Stimulated activated naive CD8-positive, alpha-beta T cell treated with anti-CD3 and anti-CD28 coated beads, Interleukin-15, amount 100 ng/mL, for 72 hours (primary cell): ENCODE measurements around the gene DPP3.

Source experiments
- ATAC-seq: fragments of 150-1000 bp; cut with Tn5 transposase; 2 replicates; pipeline ENCODE4 v1.10.0; 2021; ENCODE audit warnings: mild to moderate bottlenecking, moderate library complexity
- DNase-seq, 2 donors: peaks; one replicate each; pipeline ENCODE4 v3.0.0; 2021 to 2022
- H3K27ac Mint-ChIP-seq, 2 donors: one replicate each; pipeline ENCODE4 v1.8.0; 2022; ENCODE audit warnings: mild to moderate bottlenecking in 2 of 2, mixed read lengths in 2 of 2, moderate library complexity in 2 of 2
- H3K27me3 Mint-ChIP-seq: one replicate; pipeline ENCODE4 v1.8.0; 2022; ENCODE audit warnings: mixed read lengths
- H3K4me1 Mint-ChIP-seq: one replicate; pipeline ENCODE4 v1.8.0; 2022; ENCODE audit warnings: mild to moderate bottlenecking, mixed read lengths
- H3K4me3 Mint-ChIP-seq, 2 donors: one replicate each; pipeline ENCODE4 v1.8.0; 2022; ENCODE audit warnings: mild to moderate bottlenecking in 2 of 2, mixed read lengths in 2 of 2, moderate library complexity in 1 of 2
- H3K9me3 Mint-ChIP-seq, 2 donors: one replicate each; pipeline ENCODE4 v1.8.0; 2022; ENCODE audit warnings: mixed read lengths in 2 of 2

The DPP3 gene

DNA sequence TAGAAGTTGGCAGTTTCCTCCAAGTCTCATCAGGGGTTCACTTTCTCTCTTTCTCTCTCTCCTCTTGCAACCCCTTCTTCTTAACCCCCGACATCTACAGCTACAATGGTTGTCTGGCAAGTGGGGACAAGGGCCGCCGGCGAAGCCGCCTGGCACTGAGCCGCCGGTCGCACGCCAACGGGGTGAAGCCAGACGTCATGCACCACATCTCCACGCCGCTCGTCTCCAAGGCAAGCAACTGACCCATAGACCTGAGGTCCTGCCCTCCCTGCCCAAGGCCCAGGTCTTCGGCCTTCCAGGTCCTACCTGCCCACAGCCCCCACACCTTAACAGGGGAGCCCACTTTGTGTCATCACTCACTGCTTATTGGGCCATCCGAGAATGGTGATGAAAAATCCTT is 9.1 kb upstream of the DPP3 start:
- no peak overlapping the region for H3K27ac Mint-ChIP-seq
- H3K27me3 Mint-ChIP-seq = no peaks in the 10 kb centered on the region
- no peak for ATAC-seq
- DNase-seq = no peak
- peaks cover 35% of the 10 kb centered on the region for H3K4me1 Mint-ChIP-seq
- H3K9me3 Mint-ChIP-seq = no peaks in the 10 kb centered on the region
- no peak overlapping the region for H3K4me3 Mint-ChIP-seq

- Mint-ChIP-seq H3K27ac (no peak overlapping the region), H3K27me3 (no peaks in the 10 kb centered on the region), H3K9me3 (no peaks in the 10 kb centered on the region), H3K4me1 (peaks cover 31% of the 10 kb centered on the region), H3K4me3 (no peak overlapping the region)
- DNase-seq (no peak), ATAC-seq (no peak)
These were observed 8.2 kb upstream of the DPP3 start for GRCh38 chr11:66472054-66472453.

- no peaks in the 10 kb centered on the region for H3K9me3 Mint-ChIP-seq
- no peak for ATAC-seq
- H3K27ac Mint-ChIP-seq = peak overlapping the region in 1 of 2 donors; percentile 48
- H3K4me3 Mint-ChIP-seq = no peak overlapping the region
- no peaks in the 10 kb centered on the region for H3K27me3 Mint-ChIP-seq
- DNase-seq = no peak
- peaks cover 28% of the 10 kb centered on the region for H3K4me1 Mint-ChIP-seq
These were observed 7.1 kb upstream of the DPP3 start for GRCh38 chr11:66473167-66473566.

DNA sequence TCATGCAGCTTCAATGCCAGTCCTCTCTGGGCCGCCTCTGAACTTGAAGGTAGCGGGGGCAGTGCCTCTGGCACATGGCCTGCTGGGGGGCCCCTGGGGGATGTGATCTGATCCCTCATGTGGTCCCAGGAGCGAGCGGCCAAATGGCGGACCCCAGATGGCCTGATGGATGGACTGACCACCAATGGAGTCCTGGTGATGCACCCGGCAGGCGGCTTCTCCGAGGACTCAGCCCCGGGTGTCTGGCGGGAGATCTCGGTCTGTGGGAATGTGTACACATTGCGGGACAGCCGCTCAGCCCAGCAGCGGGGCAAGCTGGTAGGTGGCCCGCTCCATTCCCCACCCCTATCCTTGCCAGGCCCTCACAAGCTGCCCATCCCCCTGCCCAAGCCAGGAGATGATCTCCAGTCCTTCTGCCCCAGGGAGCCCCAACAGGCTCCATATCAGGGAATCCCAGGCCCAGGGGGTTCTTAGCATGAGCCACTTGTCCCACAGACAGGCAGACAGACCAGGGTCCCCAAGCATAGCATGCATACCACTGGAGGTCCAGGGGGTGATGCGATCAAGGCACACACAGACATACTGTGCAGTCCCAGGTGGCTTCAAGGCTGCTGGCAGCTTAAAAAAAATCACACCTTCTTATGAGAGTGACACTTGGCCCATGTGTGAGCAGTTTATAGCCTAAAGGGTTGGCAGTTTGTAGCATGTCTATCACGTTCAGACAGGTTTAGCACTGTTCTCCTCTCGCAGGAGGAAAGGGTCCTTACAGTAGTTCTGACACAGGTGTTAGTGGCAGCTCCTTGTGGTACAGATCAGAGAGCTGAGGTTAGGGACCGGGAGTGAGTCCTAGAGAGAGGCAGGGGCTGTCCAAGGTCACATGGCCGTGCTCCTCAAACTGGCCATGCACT is 6.4 kb upstream of the DPP3 start:
- H3K4me1 Mint-ChIP-seq = peaks cover 28% of the 10 kb centered on the region
- no peak overlapping the region for H3K4me3 Mint-ChIP-seq
- peak overlapping the region in 1 of 2 donors; percentile 48 for H3K27ac Mint-ChIP-seq
- DNase-seq = no peak
- H3K27me3 Mint-ChIP-seq = no peaks in the 10 kb centered on the region
- ATAC-seq = no peak
- no peaks in the 10 kb centered on the region for H3K9me3 Mint-ChIP-seq

- ATAC-seq (no peak), DNase-seq (no peak)
- no peaks in the 10 kb centered on the region for H3K9me3 Mint-ChIP-seq
- no peaks in the 10 kb centered on the region for H3K27me3 Mint-ChIP-seq
- no peak overlapping the region for H3K27ac Mint-ChIP-seq
- H3K4me1 Mint-ChIP-seq = peaks cover 31% of the 10 kb centered on the region
- H3K4me3 Mint-ChIP-seq = no peak overlapping the region
These were observed 4.7 kb upstream of the DPP3 start for GRCh38 chr11:66475349-66476172.

GRCh38 chr11:66476173-66476840 is 3.9 kb upstream of the DPP3 start:
- H3K4me1 Mint-ChIP-seq = peaks cover 34% of the 10 kb centered on the region
- no peak for ATAC-seq
- no peak overlapping the region for H3K4me3 Mint-ChIP-seq
- peak overlapping the region in 1 of 2 donors; percentile 28 for H3K27ac Mint-ChIP-seq
- no peaks in the 10 kb centered on the region for H3K27me3 Mint-ChIP-seq
- DNase-seq = no peak
- no peaks in the 10 kb centered on the region for H3K9me3 Mint-ChIP-seq

- no peak for DNase-seq
- H3K4me3 Mint-ChIP-seq = no peak overlapping the region
These were observed 3.4 kb upstream of the DPP3 start for GRCh38 chr11:66476841-66477251.

DNA sequence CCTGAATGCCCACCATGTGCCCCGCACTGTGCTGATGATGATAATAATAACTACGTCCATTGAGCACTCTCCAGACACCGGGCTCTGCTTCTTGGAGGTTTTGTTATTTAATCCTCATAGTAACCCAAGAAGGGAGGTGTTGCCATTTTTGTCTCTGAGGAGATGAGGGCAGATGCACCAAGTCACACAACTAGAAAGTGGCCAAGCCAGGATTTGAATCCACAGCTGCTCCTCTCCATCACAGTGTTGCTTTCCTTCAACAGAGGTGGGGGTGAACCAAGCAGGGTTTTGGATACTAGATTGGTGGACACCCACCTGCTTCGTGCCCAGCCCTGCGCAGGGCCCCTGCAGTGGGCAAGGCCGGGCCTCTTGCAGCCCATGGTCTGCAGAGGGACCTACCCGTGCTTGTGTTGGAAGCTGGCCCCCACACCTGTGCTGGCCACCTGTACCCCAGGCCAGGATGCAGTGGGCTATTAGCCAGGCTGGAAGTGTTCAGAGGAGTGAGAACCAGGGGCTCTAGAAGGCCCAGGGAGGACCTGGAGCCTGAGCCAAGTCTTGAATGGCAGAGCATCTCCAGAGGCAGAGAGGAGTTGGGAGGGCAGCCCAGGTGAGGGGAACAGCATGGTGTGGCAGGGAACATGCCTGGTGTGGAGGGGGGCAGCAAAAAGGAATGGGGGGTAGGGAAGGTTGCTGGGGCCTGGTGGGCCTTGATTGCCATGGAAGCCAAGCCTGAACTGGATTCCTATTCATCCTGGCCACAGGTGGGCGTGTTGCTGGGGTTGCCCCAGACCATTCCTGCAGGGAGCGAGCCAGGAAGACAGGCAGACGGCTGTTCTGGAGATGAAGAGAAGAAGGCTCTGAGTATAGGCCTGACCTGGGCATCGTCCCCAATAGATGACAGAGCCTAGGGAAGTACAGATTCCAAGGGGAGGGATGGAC is 2.7 kb upstream of the DPP3 start:
- peak overlapping the region in 1 of 2 donors; percentile 0 for H3K4me3 Mint-ChIP-seq
- no peaks in the 10 kb centered on the region for H3K27me3 Mint-ChIP-seq
- peaks cover 41% of the 10 kb centered on the region for H3K4me1 Mint-ChIP-seq
- DNase-seq (no peak), ATAC-seq (no peak)
- H3K9me3 Mint-ChIP-seq = no peaks in the 10 kb centered on the region
- peak overlapping the region in 1 of 2 donors; percentile 80 for H3K27ac Mint-ChIP-seq

More at GRCh38 chr11:66476841-66477251, 3.4 kb upstream of the DPP3 start:
- Mint-ChIP-seq H3K9me3 (no peaks in the 10 kb centered on the region), H3K27me3 (no peaks in the 10 kb centered on the region), H3K4me1 (peaks cover 35% of the 10 kb centered on the region), H3K27ac (peak overlapping the region in 1 of 2 donors; percentile 28)
- ATAC-seq = no peak

DNA sequence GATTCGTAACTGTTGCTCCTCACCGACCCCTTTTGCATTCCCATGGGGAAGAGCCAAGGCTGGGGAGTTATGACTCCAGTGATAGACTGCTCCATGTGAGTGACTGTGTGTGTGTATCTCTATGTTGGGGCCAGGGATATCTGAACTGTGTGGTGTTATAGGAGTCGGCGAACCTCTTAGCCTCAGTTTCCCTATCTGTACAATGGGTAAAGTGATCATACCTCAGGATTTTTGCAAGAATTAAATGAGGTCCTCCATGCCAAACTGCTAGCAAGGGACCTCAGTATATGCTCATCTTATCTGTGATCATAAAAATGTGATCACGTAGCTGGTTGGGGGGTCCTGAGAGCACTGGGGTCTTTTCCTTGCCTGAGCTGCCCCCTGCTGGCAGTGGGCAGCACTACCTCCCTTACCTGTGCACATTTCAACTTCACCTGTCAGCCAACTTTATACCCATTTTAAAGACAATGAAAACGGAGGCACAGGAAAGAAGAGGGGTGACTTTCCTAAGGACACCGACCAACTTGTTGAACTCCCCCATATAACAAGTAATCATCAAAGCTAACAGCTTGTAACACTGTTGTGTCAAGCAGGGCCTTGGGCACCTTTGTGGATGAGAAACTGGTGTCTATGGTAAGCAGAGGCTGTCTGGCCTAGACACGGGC is 1.4 kb upstream of the DPP3 start:
- ATAC-seq (no peak), DNase-seq (peak; percentile 40 to 41)
- Mint-ChIP-seq H3K4me1 (peaks cover 41% of the 10 kb centered on the region), H3K27ac (peak overlapping the region; percentile 89 to 95), H3K27me3 (no peaks in the 10 kb centered on the region), H3K9me3 (no peaks in the 10 kb centered on the region), H3K4me3 (peak overlapping the region; percentile 89 to 94)

DNA sequence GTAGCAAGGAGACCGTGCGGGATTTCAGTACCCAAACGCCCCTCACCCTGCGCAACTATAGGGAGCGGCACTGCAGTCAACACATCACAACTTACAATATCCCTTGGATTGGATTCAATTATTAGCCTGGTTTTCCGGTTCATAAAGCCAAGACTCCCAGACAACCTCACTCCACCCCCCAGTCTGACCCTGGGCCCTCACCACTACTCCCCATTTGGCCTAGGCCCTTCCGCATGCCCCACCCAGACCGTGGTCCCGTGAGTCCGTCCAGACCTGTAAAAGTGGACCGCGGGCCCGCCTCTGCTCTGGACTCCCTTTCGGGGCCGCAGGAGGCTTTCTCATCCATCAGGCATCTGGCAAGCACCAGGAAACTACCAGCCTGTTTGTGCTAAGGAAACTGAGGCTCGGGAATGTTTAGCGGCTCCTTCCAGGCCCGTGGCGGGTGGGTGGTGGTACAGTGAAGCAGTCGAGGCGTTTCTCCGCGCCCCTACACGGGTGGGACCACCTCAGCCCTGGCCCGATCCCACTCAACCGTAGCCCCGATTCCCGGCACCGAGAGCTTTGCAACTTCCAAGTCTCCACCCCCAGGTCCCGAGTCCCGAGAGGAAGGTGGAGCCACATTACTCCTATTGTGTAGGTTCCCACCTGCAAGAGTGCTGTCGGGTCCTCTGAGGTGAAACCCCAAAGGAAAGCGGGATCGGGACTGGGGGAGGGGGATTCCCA is 679 bp upstream of the DPP3 start:
- no peaks in the 10 kb centered on the region for H3K9me3 Mint-ChIP-seq
- ATAC-seq = peak; percentile 1
- H3K27ac Mint-ChIP-seq = peak overlapping the region; percentile 89 to 95
- no peaks in the 10 kb centered on the region for H3K27me3 Mint-ChIP-seq
- DNase-seq = peak; percentile 12 to 24
- H3K4me1 Mint-ChIP-seq = peaks cover 44% of the 10 kb centered on the region
- H3K4me3 Mint-ChIP-seq = peak overlapping the region; percentile 89 to 94

DNA sequence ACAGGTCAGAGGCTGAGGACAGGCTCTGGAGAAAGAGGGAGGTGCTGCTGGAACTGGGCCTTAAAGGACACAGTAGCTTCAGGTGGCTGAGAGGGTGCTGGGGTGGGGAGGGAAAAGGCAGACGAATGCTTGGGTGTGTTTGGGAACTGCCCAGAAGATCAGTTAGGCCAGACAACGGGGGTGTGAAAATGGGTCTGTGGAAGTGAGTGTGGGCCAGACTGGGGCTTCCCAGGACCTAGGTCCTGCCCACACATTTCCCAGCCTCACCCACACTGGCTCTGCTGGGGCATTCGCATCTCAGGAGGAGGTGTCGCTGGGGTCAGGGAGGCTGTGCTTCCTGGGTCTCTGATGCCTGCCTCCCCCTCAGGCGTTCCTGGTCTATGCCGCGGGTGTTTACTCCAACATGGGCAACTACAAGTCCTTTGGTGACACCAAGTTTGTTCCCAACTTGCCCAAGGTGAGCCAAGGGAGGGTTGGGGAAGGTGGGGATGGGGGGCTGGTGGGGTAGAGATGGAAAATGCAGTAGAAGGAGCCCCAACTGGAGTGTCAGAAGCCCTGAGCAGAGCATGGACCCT is 4.7 kb downstream of the DPP3 start:
- no peaks in the 10 kb centered on the region for H3K27me3 Mint-ChIP-seq
- H3K4me3 Mint-ChIP-seq = no peak overlapping the region
- H3K9me3 Mint-ChIP-seq = no peaks in the 10 kb centered on the region
- ATAC-seq = no peak
- no peak for DNase-seq
- H3K4me1 Mint-ChIP-seq = peaks cover 24% of the 10 kb centered on the region
- peak overlapping the region in 1 of 2 donors; percentile 13 for H3K27ac Mint-ChIP-seq

DNA sequence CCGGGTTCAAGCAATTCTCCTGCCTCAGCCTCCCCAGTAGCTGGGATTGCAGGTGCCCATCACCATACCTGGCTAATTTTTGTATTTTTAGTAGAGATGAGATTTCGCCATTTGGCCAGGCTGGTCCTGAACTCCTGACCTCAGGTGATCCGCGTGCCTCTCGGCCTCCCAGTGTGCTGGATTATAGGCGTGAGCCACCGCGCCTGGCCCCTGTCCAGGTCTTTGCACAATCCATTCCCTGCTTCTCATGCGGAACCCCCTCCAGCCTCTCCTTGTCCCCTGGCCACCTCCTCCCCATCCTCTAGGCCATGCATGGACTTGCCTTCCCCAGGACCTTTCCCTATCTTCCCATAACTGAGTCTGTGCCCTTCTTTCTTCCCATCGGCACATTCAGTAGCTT is 8.7 kb downstream of the DPP3 start:
- Mint-ChIP-seq H3K4me3 (no peak overlapping the region), H3K9me3 (no peaks in the 10 kb centered on the region), H3K27ac (peak overlapping the region in 1 of 2 donors; percentile 83), H3K27me3 (no peaks in the 10 kb centered on the region), H3K4me1 (peaks cover 13% of the 10 kb centered on the region)
- DNase-seq (no peak), ATAC-seq (no peak)

- ATAC-seq = no peak
- H3K27ac Mint-ChIP-seq = no peak overlapping the region
These were observed 9.4 kb downstream of the DPP3 start for GRCh38 chr11:66489636-66490035.

More at GRCh38 chr11:66489636-66490035, 9.4 kb downstream of the DPP3 start:
- H3K9me3 Mint-ChIP-seq = no peaks in the 10 kb centered on the region
- H3K4me1 Mint-ChIP-seq = peaks cover 10% of the 10 kb centered on the region
- DNase-seq = no peak
- no peak overlapping the region for H3K4me3 Mint-ChIP-seq
- H3K27me3 Mint-ChIP-seq = no peaks in the 10 kb centered on the region
